GM19193 (cell line): ENCODE measurements around the gene MRPS34.

Experiments used
- POLR2A ChIP-seq: IDR thresholded peaks from 4 replicates; pipeline ENCODE4 v1.6.1; 2011; ENCODE audit not compliant: insufficient read depth, insufficient read length; ENCODE audit errors: extremely low read depth

Gene MRPS34

GRCh38 chr16:1723450-1724147, 49.3 kb downstream of the MRPS34 start:
- no peak for TF ChIP-seq POLR2A
